Measurements from ENCODE around the gene ANKRD11. TPM values are rescaled to one million over a fixed set of nuclear protein-coding genes. Genes with fewer than 3 reads are reported as not detected.

The ANKRD11 gene
- polyA plus RNA-seq, 1 donor (not counting 4 experiments of a cell fraction or from before 2014, with no cell fraction given), result 30.1 TPM

DNA sequence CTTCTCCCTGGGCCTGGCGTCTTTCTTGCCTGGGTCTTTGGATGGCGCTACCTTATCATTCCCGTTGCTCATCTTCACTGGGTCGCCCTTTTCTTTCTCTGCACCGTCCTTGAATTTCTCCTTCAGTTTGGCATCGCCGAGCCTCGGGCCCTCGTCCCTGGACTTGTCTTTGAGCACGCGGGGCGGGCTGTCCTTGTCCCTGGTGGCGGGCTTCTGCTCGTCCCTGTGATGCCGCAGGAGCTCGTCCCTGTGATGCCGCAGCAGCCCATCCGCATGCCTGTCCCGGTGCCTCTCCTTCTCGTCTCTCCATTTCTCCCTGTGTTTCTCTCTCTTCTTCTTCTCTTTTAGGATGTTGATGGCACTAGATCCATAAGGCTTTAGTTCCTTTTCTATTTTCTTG, 208.5 kb downstream of the ANKRD11 start:
- Histone ChIP-seq H3K36me3 (ENCODE audit: control insufficient read depth in 2 of 2, extremely low read depth in 1 of 2, insufficient read depth in 2 of 2, low read length in 2 of 2) (peaks cover 39 to 47% of the 10 kb centered on the region in 2 experiments), H3K79me2 (ENCODE audit: control insufficient read depth, insufficient read depth, low read length) (peaks cover 8% of the 10 kb centered on the region), H3K27me3 (ENCODE audit: control insufficient read depth, extremely low read depth, insufficient read depth, low read length) (no peaks in the 10 kb centered on the region), H3K9me1 (ENCODE audit: control insufficient read depth, extremely low read depth, insufficient read depth, low read length) (no peaks in the 10 kb centered on the region), H2AFZ (ENCODE audit: control insufficient read depth, low read length) (no peak overlapping the region), H3K4me1 (ENCODE audit: control insufficient read depth, extremely low read depth, insufficient read depth, low read length) (no peaks in the 10 kb centered on the region), H3K4me2 (ENCODE audit: control insufficient read depth, extremely low read depth, insufficient read depth, low read depth, low read length) (no peak overlapping the region), H3K9ac (ENCODE audit: control insufficient read depth, extremely low read depth, insufficient read depth, low read length) (no peak overlapping the region), H3K27ac (ENCODE audit: control insufficient read depth, insufficient read depth, low read length) (no peak overlapping the region), H3K4me3 (ENCODE audit: control insufficient read depth in 2 of 3, extremely low read depth in 1 of 3, insufficient read depth in 2 of 3, low read depth in 1 of 3, low read length in 3 of 3) (no peak overlapping the region), H3K9me3 (ENCODE audit: control insufficient read depth, low read depth, low read length) (no peaks in the 10 kb centered on the region), H4K20me1 (ENCODE audit: control insufficient read depth, extremely low read depth, insufficient read depth, low read length) (no peaks in the 10 kb centered on the region)
- FAIRE-seq (no peak), DNase-seq (ENCODE audit: low read depth, low spot score) (no peak)
- TF ChIP-seq, protein P1, sequence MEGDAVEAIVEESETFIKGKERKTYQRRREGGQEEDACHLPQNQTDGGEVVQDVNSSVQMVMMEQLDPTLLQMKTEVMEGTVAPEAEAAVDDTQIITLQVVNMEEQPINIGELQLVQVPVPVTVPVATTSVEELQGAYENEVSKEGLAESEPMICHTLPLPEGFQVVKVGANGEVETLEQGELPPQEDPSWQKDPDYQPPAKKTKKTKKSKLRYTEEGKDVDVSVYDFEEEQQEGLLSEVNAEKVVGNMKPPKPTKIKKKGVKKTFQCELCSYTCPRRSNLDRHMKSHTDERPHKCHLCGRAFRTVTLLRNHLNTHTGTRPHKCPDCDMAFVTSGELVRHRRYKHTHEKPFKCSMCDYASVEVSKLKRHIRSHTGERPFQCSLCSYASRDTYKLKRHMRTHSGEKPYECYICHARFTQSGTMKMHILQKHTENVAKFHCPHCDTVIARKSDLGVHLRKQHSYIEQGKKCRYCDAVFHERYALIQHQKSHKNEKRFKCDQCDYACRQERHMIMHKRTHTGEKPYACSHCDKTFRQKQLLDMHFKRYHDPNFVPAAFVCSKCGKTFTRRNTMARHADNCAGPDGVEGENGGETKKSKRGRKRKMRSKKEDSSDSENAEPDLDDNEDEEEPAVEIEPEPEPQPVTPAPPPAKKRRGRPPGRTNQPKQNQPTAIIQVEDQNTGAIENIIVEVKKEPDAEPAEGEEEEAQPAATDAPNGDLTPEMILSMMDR (optimal IDR thresholded peaks at IDR 0.05 in 1 of 3, IDR thresholded peaks at IDR 0.05 in 1 of 3, conservative IDR thresholded peaks at IDR 0.05 in 1 of 3; ENCODE audit: extremely low read depth in 1 of 3, insufficient read depth in 2 of 3, low read length in 3 of 3), result no peak
- TF ChIP-seq EZH2 (IDR thresholded peaks at IDR 0.05; ENCODE audit: low read length), result no peak
- dilution Hi-C loops (cut with MboI; ENCODE audit: extremely low pct_ligation_motif_present, low sequenced_read_pairs), result no loop called here

- Histone ChIP-seq H3K27me3 (ENCODE audit: control insufficient read depth, extremely low read depth, insufficient read depth, low read length) (no peaks in the 10 kb centered on the region), H4K20me1 (ENCODE audit: control insufficient read depth, extremely low read depth, insufficient read depth, low read length) (no peaks in the 10 kb centered on the region)
- no peak for FAIRE-seq
These were observed 209.2 kb downstream of the ANKRD11 start for GRCh38 chr16:89281189-89281577.

More at GRCh38 chr16:89281189-89281577, 209.2 kb downstream of the ANKRD11 start:
- Histone ChIP-seq H3K9me1 (ENCODE audit: control insufficient read depth, extremely low read depth, insufficient read depth, low read length) (no peaks in the 10 kb centered on the region), H3K36me3 (ENCODE audit: control insufficient read depth in 2 of 2, extremely low read depth in 1 of 2, insufficient read depth in 2 of 2, low read length in 2 of 2) (peaks cover 37 to 42% of the 10 kb centered on the region in 2 experiments), H3K9me3 (ENCODE audit: control insufficient read depth, low read depth, low read length) (no peaks in the 10 kb centered on the region), H3K4me2 (ENCODE audit: control insufficient read depth, extremely low read depth, insufficient read depth, low read depth, low read length) (no peak overlapping the region), H3K27ac (ENCODE audit: control insufficient read depth, insufficient read depth, low read length) (no peak overlapping the region), H3K79me2 (ENCODE audit: control insufficient read depth, insufficient read depth, low read length) (peaks cover 11% of the 10 kb centered on the region), H3K4me3 (ENCODE audit: control insufficient read depth in 2 of 3, extremely low read depth in 1 of 3, insufficient read depth in 2 of 3, low read depth in 1 of 3, low read length in 3 of 3) (no peak overlapping the region), H3K9ac (ENCODE audit: control insufficient read depth, extremely low read depth, insufficient read depth, low read length) (no peak overlapping the region), H2AFZ (ENCODE audit: control insufficient read depth, low read length) (no peak overlapping the region), H3K4me1 (ENCODE audit: control insufficient read depth, extremely low read depth, insufficient read depth, low read length) (no peaks in the 10 kb centered on the region)
- TF ChIP-seq, protein P1 (optimal IDR thresholded peaks at IDR 0.05 in 1 of 3, IDR thresholded peaks at IDR 0.05 in 1 of 3, conservative IDR thresholded peaks at IDR 0.05 in 1 of 3; ENCODE audit: extremely low read depth in 1 of 3, insufficient read depth in 2 of 3, low read length in 3 of 3), result no peak
- TF ChIP-seq EZH2 (IDR thresholded peaks at IDR 0.05; ENCODE audit: low read length), result no peak
- DNase-seq (ENCODE audit: low read depth, low spot score), result no peak
- dilution Hi-C loops (cut with MboI; ENCODE audit: extremely low pct_ligation_motif_present, low sequenced_read_pairs), result no loop called here
